Fibroblast of the aortic adventitia (primary cell): Measurements from ENCODE around the gene GPRIN3. TPM values are rescaled to one million over a fixed set of nuclear protein-coding genes. Genes with fewer than 3 reads are reported as not detected.

Experiments
- DNase-seq: peaks from one replicate; pipeline ENCODE4 v3.0.0-alpha.2; 2010; ENCODE audit warnings: low read depth
- H3K4me3 ChIP-seq: 2 replicates; pipeline ENCODE4 v1.5.1; 2011; ENCODE audit warnings: low read depth, mild to moderate bottlenecking, control low read depth, low read length, moderate library complexity
- total RNA-seq: library from RNA; depleted of rRNA; stranded (reverse); fragments of >200 nt; gene quantifications from 2 replicates; pipeline ENCODE4 v1.2.3, GENCODE V29; 2012; ENCODE audit warnings: low replicate concordance
- TF ChIP-seq, protein P1 (sequence below): IDR thresholded peaks from 2 replicates; pipeline ENCODE4 v1.5.1; 2011; ENCODE audit warnings: mild to moderate bottlenecking, low read length, control low read depth, inconsistent platforms; ENCODE audit not compliant: insufficient read depth

The GPRIN3 gene
- total RNA-seq, 1 donor, result under 0.01 TPM

DNA sequence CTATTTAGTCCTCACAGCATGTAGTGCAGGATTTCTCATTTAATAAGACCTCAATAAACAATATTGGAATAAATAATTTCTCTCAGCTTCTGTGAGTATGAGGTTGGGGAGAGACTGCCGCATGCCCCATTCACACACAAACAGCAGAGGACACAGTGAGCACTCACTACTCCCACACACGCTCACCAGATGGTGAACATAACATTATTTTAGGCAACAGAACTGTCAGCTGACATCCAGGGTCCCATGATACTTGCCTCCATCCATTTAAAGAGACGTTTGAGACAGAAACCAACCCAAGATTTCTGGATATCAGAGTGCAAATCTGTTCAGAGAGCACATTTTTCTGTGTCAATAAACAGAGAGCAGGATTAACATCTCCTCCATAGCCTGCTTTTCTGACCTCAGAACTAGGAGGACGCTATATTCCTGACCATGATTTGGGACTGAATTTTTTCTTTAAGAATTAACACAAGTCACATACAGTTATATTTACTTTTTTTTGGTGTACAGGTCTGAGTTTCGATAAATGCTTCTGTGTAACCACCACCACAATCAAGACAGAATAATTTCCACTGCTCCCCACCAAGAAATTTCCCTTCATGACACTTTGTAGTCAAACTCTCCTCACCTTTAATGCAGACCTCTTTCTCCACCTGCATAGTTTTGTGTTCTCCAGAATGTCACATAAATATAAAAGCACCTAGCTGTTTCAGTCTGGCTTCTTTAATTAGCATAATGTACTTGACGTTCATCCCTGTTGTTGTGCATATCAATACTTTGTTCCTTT lies 16.7 kb downstream of the GPRIN3 start:
- DNase-seq, result no peak

DNA sequence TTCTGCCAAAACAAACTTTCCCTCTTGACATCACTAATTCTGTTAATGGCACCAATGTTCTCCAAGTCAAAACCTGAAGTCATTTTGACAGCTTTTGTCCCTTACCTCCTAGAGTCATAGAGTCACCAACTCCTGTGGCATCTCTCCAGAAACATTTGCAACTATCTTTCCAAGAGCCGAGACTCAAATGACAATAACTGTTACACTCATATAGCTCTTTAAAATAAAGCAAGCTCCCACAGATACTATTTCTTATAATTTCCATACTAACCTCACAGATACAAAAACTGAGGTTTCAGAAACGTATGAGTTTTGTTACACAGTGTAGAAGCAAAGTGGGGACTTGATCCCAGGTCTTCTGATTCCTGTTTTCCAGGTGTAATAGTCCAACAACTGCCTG lies 18.3 kb downstream of the GPRIN3 start:
- no peak overlapping the region for H3K4me3 ChIP-seq
- TF ChIP-seq, protein P1, sequence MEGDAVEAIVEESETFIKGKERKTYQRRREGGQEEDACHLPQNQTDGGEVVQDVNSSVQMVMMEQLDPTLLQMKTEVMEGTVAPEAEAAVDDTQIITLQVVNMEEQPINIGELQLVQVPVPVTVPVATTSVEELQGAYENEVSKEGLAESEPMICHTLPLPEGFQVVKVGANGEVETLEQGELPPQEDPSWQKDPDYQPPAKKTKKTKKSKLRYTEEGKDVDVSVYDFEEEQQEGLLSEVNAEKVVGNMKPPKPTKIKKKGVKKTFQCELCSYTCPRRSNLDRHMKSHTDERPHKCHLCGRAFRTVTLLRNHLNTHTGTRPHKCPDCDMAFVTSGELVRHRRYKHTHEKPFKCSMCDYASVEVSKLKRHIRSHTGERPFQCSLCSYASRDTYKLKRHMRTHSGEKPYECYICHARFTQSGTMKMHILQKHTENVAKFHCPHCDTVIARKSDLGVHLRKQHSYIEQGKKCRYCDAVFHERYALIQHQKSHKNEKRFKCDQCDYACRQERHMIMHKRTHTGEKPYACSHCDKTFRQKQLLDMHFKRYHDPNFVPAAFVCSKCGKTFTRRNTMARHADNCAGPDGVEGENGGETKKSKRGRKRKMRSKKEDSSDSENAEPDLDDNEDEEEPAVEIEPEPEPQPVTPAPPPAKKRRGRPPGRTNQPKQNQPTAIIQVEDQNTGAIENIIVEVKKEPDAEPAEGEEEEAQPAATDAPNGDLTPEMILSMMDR, result no peak
- no peak for DNase-seq

More for the DNA sequence above, 16.7 kb downstream of the GPRIN3 start:
- no peak overlapping the region for H3K4me3 ChIP-seq
- TF ChIP-seq, protein P1, result no peak

DNA sequence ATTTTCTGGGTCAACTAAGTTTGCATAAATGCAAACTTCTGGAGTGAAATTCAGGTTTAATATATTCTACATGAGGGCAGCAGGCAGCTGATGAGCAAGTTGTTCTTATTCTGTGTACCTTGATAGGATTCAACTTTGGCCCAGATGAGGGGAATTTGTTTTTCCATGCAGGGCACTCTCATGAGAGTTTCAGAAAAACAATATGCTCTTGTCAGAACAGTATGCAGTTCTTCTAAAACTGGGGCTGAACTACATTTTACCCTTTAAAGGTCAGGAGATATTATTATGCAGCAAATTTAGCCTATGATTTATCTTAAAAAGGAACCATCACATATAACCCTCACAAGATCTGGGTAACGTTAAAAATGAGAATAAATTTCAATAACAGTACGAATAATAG lies 19.2 kb downstream of the GPRIN3 start:
- no peak for DNase-seq
- TF ChIP-seq, protein P1, result no peak
- no peak overlapping the region for H3K4me3 ChIP-seq

DNA sequence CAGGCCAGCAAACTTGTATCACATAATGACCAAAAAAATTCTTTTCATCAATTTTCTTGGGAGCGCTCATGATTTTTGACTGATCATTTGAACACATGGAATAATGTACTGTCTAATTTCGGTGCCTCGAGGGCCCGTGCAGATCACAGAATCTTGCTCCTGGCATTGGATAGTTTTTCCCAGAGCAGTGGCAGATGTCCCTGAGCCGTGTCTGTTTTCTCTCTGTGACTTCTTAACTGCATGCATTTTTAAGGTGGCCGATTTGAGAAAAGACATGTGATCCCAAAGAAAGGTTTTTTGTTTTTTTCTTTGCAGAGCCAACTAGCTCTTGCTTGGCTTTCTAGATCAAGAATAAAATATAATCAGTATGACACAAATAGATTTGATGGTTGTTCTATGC lies 19.7 kb downstream of the GPRIN3 start:
- no peak for DNase-seq
- H3K4me3 ChIP-seq, result no peak overlapping the region
- TF ChIP-seq, protein P1, result no peak

DNA sequence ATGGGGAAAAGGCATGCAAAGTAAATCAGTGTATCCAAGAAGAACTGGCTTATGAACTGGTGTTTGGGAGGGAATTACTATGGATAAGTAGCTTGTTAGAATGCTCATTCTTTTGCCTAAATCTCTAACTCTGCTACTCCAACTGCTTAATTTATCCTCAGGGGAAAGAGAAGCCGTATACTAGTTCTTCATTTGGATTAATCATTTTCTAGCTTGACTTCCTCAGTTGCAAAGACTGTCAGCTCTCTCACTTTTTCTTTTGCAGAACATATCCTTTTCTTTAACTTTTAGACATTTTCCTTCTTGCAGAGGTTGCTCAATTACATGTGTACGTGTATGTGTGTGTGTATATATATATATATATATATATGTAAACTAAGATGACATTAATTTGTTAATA lies 21.9 kb downstream of the GPRIN3 start:
- TF ChIP-seq, protein P1, result no peak
- H3K4me3 ChIP-seq, result no peak overlapping the region

DNA sequence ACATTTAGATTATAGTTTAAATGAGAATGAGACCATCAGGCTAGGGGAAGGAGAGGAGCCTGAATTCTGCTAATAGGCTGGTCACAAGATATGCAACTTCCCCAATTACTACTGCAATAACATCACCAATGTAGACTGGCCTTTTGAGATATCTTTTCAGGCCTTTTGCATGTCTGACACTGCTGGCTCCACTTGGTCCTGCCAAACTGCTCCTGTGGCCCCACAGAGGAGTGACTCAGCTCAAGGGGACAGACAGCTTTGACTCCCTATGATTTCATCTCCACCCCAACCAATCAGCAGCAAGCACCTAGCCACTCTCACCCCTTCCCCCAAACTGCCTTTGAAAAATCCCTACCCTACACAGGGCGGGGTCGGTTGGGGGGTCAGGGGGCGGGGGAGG lies 22.8 kb downstream of the GPRIN3 start:
- DNase-seq, result no peak
- TF ChIP-seq, protein P1, result no peak
- H3K4me3 ChIP-seq, result no peak overlapping the region

More for the DNA sequence above, 21.9 kb downstream of the GPRIN3 start:
- no peak for DNase-seq

DNA sequence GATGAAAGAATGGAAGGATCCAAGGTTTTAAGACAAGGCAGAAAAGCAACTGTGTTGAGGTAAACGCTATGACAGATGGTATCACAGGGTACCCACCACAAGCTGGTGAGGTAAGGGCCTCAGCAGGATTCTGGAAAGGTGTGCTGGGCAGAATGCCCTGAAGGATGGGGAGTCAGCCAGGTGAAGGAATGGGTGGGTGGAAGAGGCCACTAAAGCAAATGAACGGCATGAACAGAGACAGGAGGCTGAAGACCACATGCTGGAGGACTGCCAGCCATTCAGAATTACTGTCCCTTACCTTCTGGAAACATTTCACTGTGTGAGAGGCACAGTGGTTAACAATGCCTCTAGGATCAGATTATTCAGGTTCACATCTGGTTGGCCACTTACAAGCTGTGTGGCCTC lies 23.6 kb downstream of the GPRIN3 start:
- no peak overlapping the region for H3K4me3 ChIP-seq
- DNase-seq, result no peak
- TF ChIP-seq, protein P1, result no peak
